ENCODE measurements around the gene ZSWIM1. TPM values are rescaled to one million over a fixed set of nuclear protein-coding genes. Genes with fewer than 3 reads are reported as not detected.

ZSWIM1 gene
- total and polyA plus RNA-seq, 2 of the 4 experiments (the other 2 are of a cell fraction), result 4.2 to 10.0 TPM

- intact Hi-C loops (cut with micrococcal nuclease), result no loop called here
- ChIA-PET CTCF (no interaction called here), POLR2A (ENCODE audit: unreplicated experiment) (no interaction called here)
- H3K27me3 ChIP-seq (ENCODE audit: control insufficient read depth, insufficient read depth, low read length), result no peaks in the 10 kb centered on the region
- H2AFZ ChIP-seq (replicated peaks; ENCODE audit: low read length, poor library complexity), result no peak overlapping the region
- H3K27ac ChIP-seq (ENCODE audit: insufficient read depth, low read length), result no peak overlapping the region
- no peak overlapping the region for H2BK15ac ChIP-seq (ENCODE audit: low read depth, low read length)
- ATAC-seq (ENCODE audit: low read depth) (no peak), DNase-seq (no peak)
- in situ Hi-C loops (cut with MboI; ENCODE audit: low sequenced_read_pairs), result no loop called here
- no peak overlapping the region for H3K18ac ChIP-seq (ENCODE audit: low read depth, low read length)
- no peak overlapping the region for H3K23ac ChIP-seq (ENCODE audit: low read depth, low read length)
- no peak overlapping the region for H3K4me2 ChIP-seq (ENCODE audit: low read depth, low read length)
- H4K8ac ChIP-seq (ENCODE audit: low read depth in 2 of 2, low read length in 2 of 2), result no peak overlapping the region
- H3K4me1 ChIP-seq (ENCODE audit: control insufficient read depth, insufficient read depth, low read length), result peaks cover 4% of the 10 kb centered on the region; the same call in 1 of the 2 replicates
- 100% methylated on average over 1 of the region's 2 CpGs; no CpG with 5 or more reads in 1 of the 2 experiments for WGBS, 2 experiments (ENCODE audit: extremely low coverage in 2 of 2, insufficient read length in 1 of 2)
- no peaks in the 10 kb centered on the region for H3K9me3 ChIP-seq (ENCODE audit: control insufficient read depth, insufficient read depth, low read length)
- dilution Hi-C loops (cut with HindIII; ENCODE audit: low sequenced_read_pairs, unreplicated experiment), result no loop called here
- TF ChIP-seq FOS (IDR thresholded peaks at IDR 0.05; ENCODE audit: low read depth, low read length) (no peak), ELK1 (IDR thresholded peaks at IDR 0.05; ENCODE audit: borderline replicate concordance, low read depth, low read length) (no peak), RCOR1 (IDR thresholded peaks at IDR 0.05; ENCODE audit: insufficient replicate concordance, low read length) (no peak), POLR2A (IDR thresholded peaks at IDR 0.05; ENCODE audit: low read depth, low read length) (no peak), NFE2L2 (IDR thresholded peaks at IDR 0.05; ENCODE audit: low read depth, low read length) (no peak), CEBPB (IDR thresholded peaks at IDR 0.05; ENCODE audit: low read depth, low read length) (no peak), MAZ (IDR thresholded peaks at IDR 0.05; ENCODE audit: borderline replicate concordance, low read depth, low read length) (no peak), USF2 (IDR thresholded peaks at IDR 0.05; ENCODE audit: low read depth, low read length) (no peak), RAD21 (IDR thresholded peaks at IDR 0.05; ENCODE audit: low read length) (no peak), BHLHE40 (IDR thresholded peaks at IDR 0.05; ENCODE audit: low read depth, low read length) (no peak), CHD1 (IDR thresholded peaks at IDR 0.05; ENCODE audit: low read depth, low read length) (no peak), MAFK (IDR thresholded peaks at IDR 0.05; ENCODE audit: low read depth, low read length) (no peak), RFX5 (IDR thresholded peaks at IDR 0.05; ENCODE audit: low read depth, low read length) (no peak), SMC3 (IDR thresholded peaks at IDR 0.05; ENCODE audit: low read depth, low read length) (no peak), CTCF (conservative IDR thresholded peaks at IDR 0.05; ENCODE audit: low read depth, low read length) (no peak), MXI1 (IDR thresholded peaks at IDR 0.05; ENCODE audit: borderline replicate concordance, low read depth, low read length) (no peak)
- H4K91ac ChIP-seq (ENCODE audit: insufficient read depth, low read depth, low read length), result no peak overlapping the region
- H3K9me1 ChIP-seq (ENCODE audit: insufficient read depth, low read length), result peaks cover 10% of the 10 kb centered on the region; the same call in 1 of the 2 replicates
- no peak overlapping the region for H3K9ac ChIP-seq (ENCODE audit: low read depth, low read length)
- peaks cover 36% of the 10 kb centered on the region for H3K36me3 ChIP-seq (ENCODE audit: control insufficient read depth, insufficient read depth, low read length)
- H4K20me1 ChIP-seq (ENCODE audit: insufficient read depth, low read length), result peaks cover 5% of the 10 kb centered on the region; the same call in 1 of the 2 replicates
- H3K4ac ChIP-seq (ENCODE audit: low read depth, low read length), result no peak overlapping the region
- H2AK9ac ChIP-seq (replicated peaks; ENCODE audit: low read depth, low read length, poor library complexity), result no peak overlapping the region
- H2BK5ac ChIP-seq (ENCODE audit: low read depth, low read length, poor library complexity, severe bottlenecking), result no peak overlapping the region
- no peak overlapping the region for H3K56ac ChIP-seq (ENCODE audit: extremely low read depth, insufficient read depth, low read length)
- H4K5ac ChIP-seq (ENCODE audit: low read depth, low read length), result no peak overlapping the region
- BruUV-seq (replicated peaks), result no TSS peak
- no peak overlapping the region for H2BK20ac ChIP-seq (ENCODE audit: low read depth, low read length)
- no peak overlapping the region for H3K14ac ChIP-seq (replicated peaks; ENCODE audit: low read depth, low read length)
- H3K4me3 ChIP-seq (ENCODE audit: insufficient read depth, low read depth, low read length), result no peak overlapping the region
- no peak overlapping the region for H2AK5ac ChIP-seq (ENCODE audit: low read depth, low read length)
- peaks cover 10 to 51% of the 10 kb centered on the region in 2 experiments for H3K79me1 ChIP-seq (ENCODE audit: low read depth in 1 of 2, low read length in 2 of 2)
- no peak overlapping the region for H2BK120ac ChIP-seq (ENCODE audit: low read depth, low read length)
These were observed 30.8 kb upstream of the ZSWIM1 start for GRCh38 chr20:45850238-45850637.
